Progenitor cell of endocrine pancreas (in vitro differentiated cells): ENCODE data around the gene CCDC175. TPM values are rescaled to one million over a fixed set of nuclear protein-coding genes. Genes with fewer than 3 reads are reported as not detected.

Experiments
- DNase-seq: peaks from one replicate; pipeline ENCODE4 v3.0.0; 2021; ENCODE audit warnings: low spot score; ENCODE audit not compliant: unreplicated experiment
- H3K27ac Mint-ChIP-seq: 2 replicates; pipeline ENCODE4 v1.8.0; 2021; ENCODE audit warnings: mild to moderate bottlenecking, moderate library complexity, mixed read lengths
- H3K27me3 Mint-ChIP-seq: 2 replicates; pipeline ENCODE4 v1.8.0; 2021; ENCODE audit warnings: mixed read lengths
- H3K36me3 Mint-ChIP-seq: 2 replicates; pipeline ENCODE4 v1.8.0; 2022; ENCODE audit warnings: mixed read lengths; ENCODE audit not compliant: insufficient read depth
- H3K4me1 Mint-ChIP-seq: 2 replicates; pipeline ENCODE4 v1.8.0; 2021; ENCODE audit warnings: low read depth, mixed read lengths
- H3K4me3 Mint-ChIP-seq: 2 replicates; pipeline ENCODE4 v1.8.0; 2021; ENCODE audit warnings: low read depth, mild to moderate bottlenecking, moderate library complexity, mixed read lengths
- H3K9me3 Mint-ChIP-seq: 2 replicates; pipeline ENCODE4 v1.8.0; 2021; ENCODE audit warnings: low read depth, mixed read lengths
- CTCF ChIP-seq: fragments of 200-600 bp; sonication (generic); IDR thresholded peaks from one replicate; pipeline ENCODE4 v1.5.0; 2021; ENCODE audit warnings: antibody characterized with exemption, mild to moderate bottlenecking; ENCODE audit not compliant: unreplicated experiment
- total RNA-seq: library from RNA; stranded (reverse); gene quantifications from 2 replicates; pipeline ENCODE4 v1.2.1, GENCODE V29; 2021

CCDC175 gene
- total RNA-seq, 1 donor from 2014 or later: 0.26 TPM

- DNase-seq: no peak
- peaks cover 3% of the 10 kb centered on the region for H3K27me3 Mint-ChIP-seq
- H3K4me3 Mint-ChIP-seq: no peak overlapping the region
- no peak for TF ChIP-seq CTCF
- H3K36me3 Mint-ChIP-seq: no peaks in the 10 kb centered on the region
- no peaks in the 10 kb centered on the region for H3K4me1 Mint-ChIP-seq
- peaks cover 5% of the 10 kb centered on the region for H3K9me3 Mint-ChIP-seq
- no peak overlapping the region for H3K27ac Mint-ChIP-seq
Observed at GRCh38 chr14:59532419-59532818, 44.2 kb downstream of the CCDC175 start.

- H3K27me3 Mint-ChIP-seq: no peaks in the 10 kb centered on the region
- no peak for TF ChIP-seq CTCF
- no peak overlapping the region for H3K27ac Mint-ChIP-seq
- no peaks in the 10 kb centered on the region for H3K36me3 Mint-ChIP-seq
- H3K4me3 Mint-ChIP-seq: no peak overlapping the region
- peaks cover 5% of the 10 kb centered on the region for H3K9me3 Mint-ChIP-seq
- no peaks in the 10 kb centered on the region for H3K4me1 Mint-ChIP-seq
- no peak for DNase-seq
Observed at GRCh38 chr14:59530349-59530748, 46.3 kb downstream of the CCDC175 start.

DNA sequence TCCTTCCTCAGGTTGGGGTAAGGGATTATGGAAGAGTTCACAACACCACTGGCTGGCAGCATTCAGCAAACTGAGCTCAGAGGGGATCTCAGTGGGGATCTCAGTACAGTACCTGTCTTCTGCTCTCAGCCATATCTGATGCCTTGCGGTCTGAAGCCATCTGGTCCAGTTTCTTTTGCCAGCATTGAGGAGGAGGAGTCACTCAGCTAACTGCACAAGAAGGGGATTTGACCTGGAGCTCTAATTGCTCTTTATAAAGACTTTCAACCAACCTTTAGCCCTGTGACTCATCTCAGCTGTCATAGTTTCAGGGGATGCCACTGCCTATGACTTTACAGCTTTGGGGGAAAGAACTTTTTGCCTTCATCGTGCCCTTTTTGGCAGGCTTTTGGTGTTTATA, 47.4 kb downstream of the CCDC175 start:
- no peak overlapping the region for H3K27ac Mint-ChIP-seq
- DNase-seq: no peak
- H3K4me3 Mint-ChIP-seq: no peak overlapping the region
- H3K4me1 Mint-ChIP-seq: no peaks in the 10 kb centered on the region
- H3K36me3 Mint-ChIP-seq: no peaks in the 10 kb centered on the region
- TF ChIP-seq CTCF: no peak
- H3K9me3 Mint-ChIP-seq: peaks cover 5% of the 10 kb centered on the region
- no peaks in the 10 kb centered on the region for H3K27me3 Mint-ChIP-seq

GRCh38 chr14:59520224-59520623, 56.4 kb downstream of the CCDC175 start:
- H3K36me3 Mint-ChIP-seq: no peaks in the 10 kb centered on the region

DNA sequence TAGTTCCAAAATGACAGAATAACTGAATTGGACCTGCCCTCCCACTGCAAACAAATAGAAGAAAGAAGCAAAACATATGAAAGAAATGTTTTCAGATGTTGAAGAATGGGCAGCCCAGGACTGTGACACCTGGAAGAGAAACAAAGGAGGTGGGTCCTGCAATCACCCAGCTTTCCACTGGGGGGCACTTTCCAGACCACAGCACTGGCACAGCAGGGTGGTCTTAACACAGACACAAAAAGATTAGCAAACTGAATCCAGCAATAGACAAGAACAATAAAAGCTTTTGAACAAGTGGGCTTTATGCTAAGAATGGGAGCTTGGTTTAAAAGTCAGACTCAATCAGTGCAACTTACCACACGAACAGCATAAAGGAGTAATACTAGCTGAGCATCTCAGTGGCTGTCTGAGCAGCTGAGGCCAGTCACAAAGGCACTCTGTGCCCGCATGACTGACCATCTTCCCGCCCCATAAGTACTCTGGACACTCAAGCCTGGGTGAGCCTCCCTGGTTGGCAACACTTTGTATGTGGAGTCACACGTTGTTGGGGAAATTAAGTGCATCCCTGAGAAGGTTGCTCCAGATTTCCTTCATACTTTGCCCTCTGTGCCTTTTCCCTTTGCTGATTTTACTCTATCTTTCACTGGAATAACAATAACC, 64.6 kb downstream of the CCDC175 start:
- H3K27ac Mint-ChIP-seq: no peak overlapping the region

More at GRCh38 chr14:59520224-59520623, 56.4 kb downstream of the CCDC175 start:
- H3K4me3 Mint-ChIP-seq: no peak overlapping the region
- H3K9me3 Mint-ChIP-seq: no peaks in the 10 kb centered on the region
- no peaks in the 10 kb centered on the region for H3K27me3 Mint-ChIP-seq
- DNase-seq: no peak
- no peak overlapping the region for H3K27ac Mint-ChIP-seq
- H3K4me1 Mint-ChIP-seq: no peaks in the 10 kb centered on the region
- TF ChIP-seq CTCF: no peak

More for the DNA sequence above, 64.6 kb downstream of the CCDC175 start:
- peak; percentile 26 for DNase-seq
- Mint-ChIP-seq H3K4me1 (peaks cover 3% of the 10 kb centered on the region), H3K27me3 (peaks cover 3% of the 10 kb centered on the region), H3K9me3 (peaks cover 10% of the 10 kb centered on the region), H3K4me3 (no peak overlapping the region), H3K36me3 (peaks cover 3% of the 10 kb centered on the region)
- TF ChIP-seq CTCF: peak; percentile 66
